Measurements from ENCODE around the gene MYH9. TPM values are rescaled to one million over a fixed set of nuclear protein-coding genes. Genes with fewer than 3 reads are reported as not detected.

Gene MYH9
- total and polyA plus RNA-seq, 4 experiments from 2014 or later: 17.3 to 734 (median 597) TPM

DNA sequence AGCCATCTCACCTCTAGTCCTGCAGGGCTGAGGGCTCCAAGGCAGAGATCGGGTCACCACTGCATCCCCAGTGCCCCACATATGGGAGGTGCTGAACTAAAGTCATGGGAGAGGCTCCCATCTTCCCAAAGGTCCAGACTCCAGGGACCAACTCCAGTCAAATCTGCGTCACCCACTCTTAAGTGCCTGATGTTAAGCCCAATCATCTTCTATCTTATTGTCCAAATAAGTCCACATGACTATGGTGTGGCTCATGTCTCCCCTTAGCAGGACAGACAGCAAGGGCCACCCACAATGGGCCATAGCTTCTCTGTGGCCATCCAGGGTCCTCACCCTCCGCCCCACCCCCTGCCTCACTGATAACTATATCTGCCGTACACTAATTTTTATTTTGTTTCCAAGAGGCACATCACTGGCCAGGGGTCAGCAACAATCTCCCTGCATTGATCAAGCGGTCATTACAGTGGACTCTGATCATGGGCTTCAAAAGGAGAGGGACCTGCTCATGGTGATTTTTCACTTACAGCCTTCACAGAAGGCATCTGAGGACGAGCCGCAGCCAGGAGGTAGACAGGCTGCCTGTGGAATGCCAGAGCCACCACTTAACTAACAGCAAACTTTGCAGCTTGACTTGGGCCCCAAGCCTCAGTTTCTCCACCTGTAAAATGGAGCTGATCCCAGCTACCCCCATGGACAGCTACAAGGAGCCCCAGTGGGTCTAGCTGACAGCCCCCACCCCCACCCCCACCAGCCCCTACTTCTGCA is 23.3 kb downstream of the MYH9 start:
- Mint-ChIP-seq H3K4me3 (peak overlapping the region; percentile 69 to 92 (median 81)), H3K27ac (peak overlapping the region; percentile 92 to 100 (median 97)), H3K9me3 (no peaks in the 10 kb centered on the region), H3K27me3 (no peaks in the 10 kb centered on the region), H3K4me1 (peaks cover 73 to 100% (median 88%) of the 10 kb centered on the region in 4 donors), H3K36me3 (peaks cover 20 to 55% of the 10 kb centered on the region in 2 donors)
- H3K27ac ChIP-seq (ENCODE audit: low read depth, low read length): peak overlapping the region; percentile 91
- ChIA-PET CTCF (ENCODE audit: partially characterized antibody) (interaction anchor here (0.7 to 3.4 kb wide), 15 partner anchors 9 to 127 kb away, joined by 3 to 19 read pairs (median 5); no protein-coding TSS in a partner anchor), POLR2A (ENCODE audit: partially characterized antibody) (interaction anchor here (1.1 to 59.9 kb wide), 9 partner anchors 7 to 117 kb away, joined by 3 to 2535 read pairs (median 6); partner anchors contain the start of genes MYH9 and TXN2)
- no peaks in the 10 kb centered on the region for H3K27me3 ChIP-seq (ENCODE audit: insufficient read depth, low read length)
- peak overlapping the region in 1 of 2 donors; percentile 20 for H3K4me3 ChIP-seq (ENCODE audit: low read length in 2 of 2)
- H3K9me3 ChIP-seq (ENCODE audit: control insufficient read depth in 1 of 2, low read length in 2 of 2): no peaks in the 10 kb centered on the region
- intact Hi-C loops (cut with micrococcal nuclease): loop anchor here (1.0 to 5.0 kb wide), 2 partner anchors 7 to 32 kb away; no protein-coding TSS in a partner anchor
- H3K36me3 ChIP-seq (ENCODE audit: insufficient read depth, low read length): peaks cover 9% of the 10 kb centered on the region
- no peak for DNase-seq
- H3K4me1 ChIP-seq (ENCODE audit: insufficient read depth, low read length): peaks cover 100% of the 10 kb centered on the region

DNA sequence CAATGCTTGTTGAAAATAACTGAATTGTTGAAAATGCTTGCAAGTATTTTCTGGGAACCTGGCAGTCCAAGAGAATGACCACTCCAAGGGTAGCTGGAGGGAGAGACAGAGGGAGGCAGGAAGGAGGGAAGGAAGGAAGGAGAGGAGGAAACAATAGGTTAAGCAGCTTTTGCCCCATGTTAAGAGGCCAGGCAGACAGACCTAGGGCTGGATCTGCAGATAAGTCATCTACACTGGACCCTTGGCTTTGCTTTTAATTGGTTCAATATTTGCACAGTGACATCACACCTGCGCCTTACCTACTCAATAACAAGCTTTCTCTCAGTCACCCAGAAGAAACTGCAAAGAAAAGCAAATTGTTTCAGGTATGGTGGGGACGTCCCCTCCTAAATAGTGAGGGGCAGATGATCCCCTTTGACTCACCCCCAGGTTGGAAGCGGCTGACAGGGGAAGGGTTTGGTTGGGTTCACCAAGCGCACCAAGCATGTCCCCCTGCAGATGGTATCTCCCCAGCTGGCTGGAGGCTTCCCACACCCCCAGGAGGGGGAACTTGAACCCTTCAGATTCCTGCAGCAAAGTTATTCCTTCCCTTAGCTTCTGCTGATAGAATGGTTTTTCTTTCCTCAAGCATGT is 24.3 kb downstream of the MYH9 start:
- H3K4me1 ChIP-seq (ENCODE audit: insufficient read depth, low read length): peaks cover 100% of the 10 kb centered on the region
- DNase-seq: no peak
- H3K9me3 ChIP-seq (ENCODE audit: control insufficient read depth in 1 of 2, low read length in 2 of 2): no peaks in the 10 kb centered on the region
- Mint-ChIP-seq H3K27me3 (no peaks in the 10 kb centered on the region), H3K27ac (peak overlapping the region; percentile 92 to 100 (median 97)), H3K4me1 (peaks cover 76 to 100% (median 89%) of the 10 kb centered on the region in 4 donors), H3K4me3 (peak overlapping the region; percentile 45 to 92 (median 78)), H3K9me3 (no peaks in the 10 kb centered on the region), H3K36me3 (peaks cover 21 to 59% of the 10 kb centered on the region in 2 donors)
- H3K4me3 ChIP-seq (ENCODE audit: low read length in 2 of 2): no peak overlapping the region
- H3K27ac ChIP-seq (ENCODE audit: low read depth, low read length): peak overlapping the region; percentile 91
- H3K36me3 ChIP-seq (ENCODE audit: insufficient read depth, low read length): peaks cover 9% of the 10 kb centered on the region
- H3K27me3 ChIP-seq (ENCODE audit: insufficient read depth, low read length): no peaks in the 10 kb centered on the region
- ChIA-PET CTCF (ENCODE audit: partially characterized antibody) (interaction anchor here (0.7 to 3.4 kb wide), 5 partner anchors 13 to 62 kb away, joined by 3 to 16 read pairs (median 12); no protein-coding TSS in a partner anchor), POLR2A (ENCODE audit: partially characterized antibody) (interaction anchor here (1.7 to 59.9 kb wide), 3 partner anchors 8 to 88 kb away, joined by 3 to 2535 read pairs (median 2535); partner anchors contain the start of gene MYH9)
- intact Hi-C loops (cut with micrococcal nuclease): no loop called here

DNA sequence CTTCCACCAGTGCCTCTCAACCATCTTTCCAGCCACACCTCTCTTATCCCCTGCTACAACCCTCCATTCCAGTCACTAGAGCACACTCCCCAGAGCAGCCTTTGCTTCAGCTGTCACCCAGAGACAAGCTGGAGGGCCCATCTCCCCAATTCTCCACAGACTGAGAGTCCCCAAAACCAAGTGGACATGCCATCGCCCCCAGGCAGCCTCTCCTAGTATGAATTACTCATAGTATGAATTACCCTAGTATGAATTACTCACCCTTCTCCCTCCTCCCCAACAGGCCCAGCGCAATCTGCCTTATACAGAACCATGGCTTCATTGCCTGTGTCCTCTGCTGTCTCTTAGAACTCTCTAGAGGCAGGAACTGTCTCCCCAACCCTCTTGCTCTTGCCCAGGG is 24.8 kb downstream of the MYH9 start:
- no peak overlapping the region for H3K4me3 ChIP-seq (ENCODE audit: low read length in 2 of 2)
- POLR2A ChIA-PET (ENCODE audit: partially characterized antibody): interaction anchor here (1.7 to 59.9 kb wide), 3 partner anchors 9 to 89 kb away, joined by 3 to 2535 read pairs (median 2535); partner anchors contain the start of gene MYH9
- H3K27ac ChIP-seq (ENCODE audit: low read depth, low read length): peak overlapping the region; percentile 91
- no peaks in the 10 kb centered on the region for H3K9me3 ChIP-seq (ENCODE audit: control insufficient read depth in 1 of 2, low read length in 2 of 2)
- no peaks in the 10 kb centered on the region for H3K27me3 ChIP-seq (ENCODE audit: insufficient read depth, low read length)
- peak in 1 of 5 donors; percentile 64 for DNase-seq
- peaks cover 100% of the 10 kb centered on the region for H3K4me1 ChIP-seq (ENCODE audit: insufficient read depth, low read length)
- H3K36me3 Mint-ChIP-seq: peaks cover 21 to 57% of the 10 kb centered on the region in 2 donors
- peaks cover 9% of the 10 kb centered on the region for H3K36me3 ChIP-seq (ENCODE audit: insufficient read depth, low read length)
- H3K27ac Mint-ChIP-seq: peak overlapping the region; percentile 92 to 100 (median 97)
- CTCF ChIA-PET (ENCODE audit: partially characterized antibody): interaction anchor here (1.5 to 3.4 kb wide), 4 partner anchors 14 to 62 kb away, joined by 4 to 16 read pairs (median 13); no protein-coding TSS in a partner anchor
- H3K4me3 Mint-ChIP-seq: peak overlapping the region; percentile 17 to 92 (median 78)
- H3K4me1 Mint-ChIP-seq: peaks cover 75 to 98% (median 87%) of the 10 kb centered on the region in 4 donors
- no peaks in the 10 kb centered on the region for H3K27me3 Mint-ChIP-seq
- intact Hi-C loops (cut with micrococcal nuclease): no loop called here
- H3K9me3 Mint-ChIP-seq: no peaks in the 10 kb centered on the region

DNA sequence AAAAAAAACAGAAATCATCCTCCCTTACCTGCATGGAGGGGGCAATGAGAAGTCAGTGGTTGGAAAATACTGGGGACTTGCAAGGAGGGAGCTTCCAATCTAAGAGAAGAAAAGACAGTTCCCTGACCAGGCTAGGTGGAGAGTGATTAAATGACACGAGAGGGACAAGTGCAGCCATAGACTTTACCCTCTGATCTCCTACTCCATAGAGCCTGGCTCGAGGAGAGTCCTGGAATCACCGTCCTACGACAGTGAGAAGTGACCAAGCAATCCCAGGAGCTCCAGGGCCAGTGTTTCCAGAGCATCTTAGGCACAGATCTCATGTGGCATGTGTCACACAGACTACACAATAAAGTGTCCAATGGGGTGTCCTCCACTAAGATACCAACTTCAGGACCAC is 25.7 kb downstream of the MYH9 start:
- CTCF ChIA-PET (ENCODE audit: partially characterized antibody): interaction anchor here (0.8 to 3.4 kb wide), 4 partner anchors 17 to 30 kb away, joined by 3 to 12 read pairs (median 4); no protein-coding TSS in a partner anchor
- intact Hi-C loops (cut with micrococcal nuclease): no loop called here

DNA sequence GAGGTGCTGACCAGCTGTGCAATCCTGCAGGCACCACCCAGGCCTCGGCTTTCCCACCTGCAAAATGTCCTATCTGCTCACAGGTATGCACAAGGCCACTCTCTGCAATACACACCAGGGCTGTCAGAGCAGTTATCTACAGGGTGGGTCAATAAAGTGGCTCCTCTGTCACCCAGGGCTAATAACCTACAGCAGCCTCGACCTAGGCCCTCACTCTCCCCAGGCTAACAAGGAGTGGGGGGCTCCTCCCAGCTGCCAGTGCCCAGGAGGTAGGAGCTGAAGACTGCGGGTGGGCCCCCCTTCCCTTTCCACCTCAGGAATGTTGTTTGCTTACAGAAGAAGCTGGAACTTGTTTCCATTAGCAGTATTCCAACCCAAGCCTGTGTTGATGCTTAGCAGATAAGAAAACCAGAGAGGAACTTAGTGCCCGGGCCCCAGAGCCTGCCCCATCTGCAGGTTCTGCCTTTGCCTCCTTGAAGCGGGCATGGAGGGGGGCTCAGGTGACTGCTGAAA is 26.8 kb downstream of the MYH9 start:
- Histone ChIP-seq H3K27me3 (ENCODE audit: insufficient read depth, low read length) (no peaks in the 10 kb centered on the region), H3K4me3 (ENCODE audit: low read length in 2 of 2) (peak overlapping the region in 1 of 2 donors; percentile 2), H3K9me3 (ENCODE audit: control insufficient read depth in 1 of 2, low read length in 2 of 2) (no peaks in the 10 kb centered on the region), H3K4me1 (ENCODE audit: insufficient read depth, low read length) (peaks cover 100% of the 10 kb centered on the region), H3K36me3 (ENCODE audit: insufficient read depth, low read length) (no peaks in the 10 kb centered on the region), H3K27ac (ENCODE audit: low read depth, low read length) (peak overlapping the region; percentile 91)
- intact Hi-C loops (cut with micrococcal nuclease): loop anchor here (1.0 kb wide), 1 partner anchor 8 kb away; no protein-coding TSS in a partner anchor
- Mint-ChIP-seq H3K9me3 (no peaks in the 10 kb centered on the region), H3K4me1 (peaks cover 72 to 98% (median 87%) of the 10 kb centered on the region in 4 donors), H3K27ac (peak overlapping the region; percentile 75 to 100 (median 95)), H3K4me3 (peak overlapping the region in 7 of 8 donors; percentile 69 to 92 (median 80)), H3K27me3 (no peaks in the 10 kb centered on the region), H3K36me3 (peaks cover 21 to 54% of the 10 kb centered on the region in 2 donors)
- POLR2A ChIA-PET (ENCODE audit: partially characterized antibody): interaction anchor here (0.8 to 59.9 kb wide), 4 partner anchors 10 to 91 kb away, joined by 3 to 2535 read pairs (median 1270); partner anchors contain the start of gene MYH9
- no peak for DNase-seq
- CTCF ChIA-PET (ENCODE audit: partially characterized antibody): interaction anchor here (1.1 to 3.4 kb wide), 4 partner anchors 15 to 59 kb away, joined by 3 to 12 read pairs (median 3); no protein-coding TSS in a partner anchor

More for the DNA sequence above, 25.7 kb downstream of the MYH9 start:
- Histone ChIP-seq H3K4me1 (ENCODE audit: insufficient read depth, low read length) (peaks cover 100% of the 10 kb centered on the region), H3K9me3 (ENCODE audit: control insufficient read depth in 1 of 2, low read length in 2 of 2) (no peaks in the 10 kb centered on the region), H3K27me3 (ENCODE audit: insufficient read depth, low read length) (no peaks in the 10 kb centered on the region), H3K36me3 (ENCODE audit: insufficient read depth, low read length) (peaks cover 6% of the 10 kb centered on the region), H3K4me3 (ENCODE audit: low read length in 2 of 2) (no peak overlapping the region), H3K27ac (ENCODE audit: low read depth, low read length) (peak overlapping the region; percentile 91)
- Mint-ChIP-seq H3K27ac (peak overlapping the region; percentile 92 to 100 (median 97)), H3K4me3 (peak overlapping the region in 7 of 8 donors; percentile 71 to 92 (median 80)), H3K4me1 (peaks cover 74 to 98% (median 88%) of the 10 kb centered on the region in 4 donors), H3K36me3 (peaks cover 22 to 58% of the 10 kb centered on the region in 2 donors), H3K9me3 (no peaks in the 10 kb centered on the region), H3K27me3 (no peaks in the 10 kb centered on the region)
- POLR2A ChIA-PET (ENCODE audit: partially characterized antibody): interaction anchor here (36.2 to 59.9 kb wide), 2 partner anchors 10 to 11 kb away, joined by 2535 read pairs; partner anchors contain the start of gene MYH9
- DNase-seq: no peak

DNA sequence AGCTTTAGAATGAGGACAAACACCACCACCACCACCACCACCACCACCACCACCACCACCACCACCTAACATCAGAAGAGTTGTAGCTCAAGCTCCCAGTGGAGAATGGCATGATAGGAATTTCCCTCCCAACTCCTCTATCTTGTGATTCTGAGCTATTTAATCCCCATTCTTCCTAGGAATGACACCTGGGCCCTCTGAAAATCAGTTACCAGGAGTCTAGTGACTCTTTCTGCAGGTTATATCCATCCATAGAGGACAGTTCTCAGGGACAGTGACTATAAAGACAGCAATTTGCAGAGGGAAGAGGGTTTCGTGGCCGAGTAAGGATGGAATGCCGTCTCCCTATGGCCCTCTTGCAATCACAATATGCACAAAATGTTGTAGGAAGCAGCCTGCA is 27.8 kb downstream of the MYH9 start:
- Histone ChIP-seq H3K27ac (ENCODE audit: low read depth, low read length) (peak overlapping the region; percentile 6), H3K36me3 (ENCODE audit: insufficient read depth, low read length) (no peaks in the 10 kb centered on the region), H3K9me3 (ENCODE audit: control insufficient read depth in 1 of 2, low read length in 2 of 2) (no peaks in the 10 kb centered on the region), H3K4me3 (ENCODE audit: low read length in 2 of 2) (no peak overlapping the region), H3K4me1 (ENCODE audit: insufficient read depth, low read length) (peaks cover 100% of the 10 kb centered on the region), H3K27me3 (ENCODE audit: insufficient read depth, low read length) (no peaks in the 10 kb centered on the region)
- H3K4me3 Mint-ChIP-seq: peak overlapping the region in 7 of 8 donors; percentile 35 to 89 (median 74)
- peak overlapping the region; percentile 82 to 98 (median 95) for H3K27ac Mint-ChIP-seq
- no peaks in the 10 kb centered on the region for H3K27me3 Mint-ChIP-seq
- intact Hi-C loops (cut with micrococcal nuclease): no loop called here
- peaks cover 0 to under 1% (median 0%) of the 10 kb centered on the region in 8 donors for H3K9me3 Mint-ChIP-seq
- ChIA-PET CTCF (ENCODE audit: partially characterized antibody) (no interaction called here), POLR2A (ENCODE audit: partially characterized antibody) (interaction anchor here (0.8 to 59.9 kb wide), 4 partner anchors 9 to 110 kb away, joined by 3 to 2535 read pairs (median 1270); partner anchors contain the start of gene MYH9)
- peaks cover 79 to 99% (median 91%) of the 10 kb centered on the region in 4 donors for H3K4me1 Mint-ChIP-seq
- H3K36me3 Mint-ChIP-seq: peaks cover 21 to 60% of the 10 kb centered on the region in 2 donors
- DNase-seq: no peak
